ENCODE data around the gene DTNBP1.

GRCh38 chr6:15594512-15595259 is 68.1 kb downstream of the DTNBP1 start:
- TF ChIP-seq, protein P1, sequence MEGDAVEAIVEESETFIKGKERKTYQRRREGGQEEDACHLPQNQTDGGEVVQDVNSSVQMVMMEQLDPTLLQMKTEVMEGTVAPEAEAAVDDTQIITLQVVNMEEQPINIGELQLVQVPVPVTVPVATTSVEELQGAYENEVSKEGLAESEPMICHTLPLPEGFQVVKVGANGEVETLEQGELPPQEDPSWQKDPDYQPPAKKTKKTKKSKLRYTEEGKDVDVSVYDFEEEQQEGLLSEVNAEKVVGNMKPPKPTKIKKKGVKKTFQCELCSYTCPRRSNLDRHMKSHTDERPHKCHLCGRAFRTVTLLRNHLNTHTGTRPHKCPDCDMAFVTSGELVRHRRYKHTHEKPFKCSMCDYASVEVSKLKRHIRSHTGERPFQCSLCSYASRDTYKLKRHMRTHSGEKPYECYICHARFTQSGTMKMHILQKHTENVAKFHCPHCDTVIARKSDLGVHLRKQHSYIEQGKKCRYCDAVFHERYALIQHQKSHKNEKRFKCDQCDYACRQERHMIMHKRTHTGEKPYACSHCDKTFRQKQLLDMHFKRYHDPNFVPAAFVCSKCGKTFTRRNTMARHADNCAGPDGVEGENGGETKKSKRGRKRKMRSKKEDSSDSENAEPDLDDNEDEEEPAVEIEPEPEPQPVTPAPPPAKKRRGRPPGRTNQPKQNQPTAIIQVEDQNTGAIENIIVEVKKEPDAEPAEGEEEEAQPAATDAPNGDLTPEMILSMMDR (IDR thresholded peaks at IDR 0.05): no peak
- TF ChIP-seq POLR2A (IDR thresholded peaks at IDR 0.05): no peak
